Neural progenitor cell (in vitro differentiated cells): ENCODE measurements around the gene ITGB5.

Experiments used
- CTCF ChIP-seq: fragments of 200-600 bp; sonication (generic); IDR thresholded peaks from 2 replicates; pipeline ENCODE4 v1.5.1; 2017; ENCODE audit warnings: antibody characterized with exemption, mild to moderate bottlenecking
- EZH2 ChIP-seq: fragments of 200-600 bp; sonication (generic); IDR thresholded peaks from 2 replicates; pipeline ENCODE4 v1.6.1; 2017; ENCODE audit warnings: antibody characterized with exemption, mild to moderate bottlenecking, moderate library complexity
- EZH2phosphoT487 ChIP-seq: fragments of 200-600 bp; sonication (generic); IDR thresholded peaks from 2 replicates; pipeline ENCODE4 v1.6.1; 2017; ENCODE audit warnings: antibody characterized with exemption

- TF ChIP-seq CTCF: no peak
- no peak for TF ChIP-seq EZH2
- TF ChIP-seq EZH2phosphoT487: no peak
Observed at GRCh38 chr3:124814620-124815421, 72.3 kb downstream of the ITGB5 start.
